HG03575 (cell line): ENCODE data around the gene TSEN2.
"Not testable (repeated sequence)": the region's sequence is repeated elsewhere in the genome, so short reads cannot be mapped to it uniquely, and the experiment has no call there.

Source experiments
- ATAC-seq: cut with Tn5 transposase; IDR thresholded peaks from one replicate; pipeline ENCODE4 v1.9.1; 2021; ENCODE audit not compliant: unreplicated experiment, insufficient number of reproducible peaks, low FRiP score; ENCODE audit errors: extremely low read depth

Gene TSEN2

DNA sequence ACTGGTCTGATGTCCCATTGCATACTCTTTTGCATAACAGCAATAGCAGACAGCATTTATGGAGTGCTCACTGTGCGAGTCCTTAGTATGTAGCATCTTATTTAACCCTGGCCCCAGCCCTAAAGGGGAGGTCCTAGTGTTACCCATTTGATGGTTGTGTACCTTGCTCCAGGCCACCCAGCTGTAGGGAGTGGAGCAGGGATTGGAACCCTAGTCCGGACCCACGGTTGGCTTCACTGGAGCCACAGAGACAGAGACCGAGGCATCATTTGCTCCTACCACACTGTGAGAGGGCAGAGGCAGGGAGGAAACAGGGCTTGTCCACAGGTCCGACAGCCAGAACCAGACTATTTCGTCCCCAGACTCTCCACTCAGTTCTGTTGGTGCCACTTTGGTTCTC lies 16.0 kb upstream of the TSEN2 start:
- no peak for ATAC-seq

GRCh38 chr3:12468757-12469156 lies 15.5 kb upstream of the TSEN2 start:
- no peak for ATAC-seq

- ATAC-seq = not testable (repeated sequence)
Observed at GRCh38 chr3:12469222-12469621, 15.1 kb upstream of the TSEN2 start.

DNA sequence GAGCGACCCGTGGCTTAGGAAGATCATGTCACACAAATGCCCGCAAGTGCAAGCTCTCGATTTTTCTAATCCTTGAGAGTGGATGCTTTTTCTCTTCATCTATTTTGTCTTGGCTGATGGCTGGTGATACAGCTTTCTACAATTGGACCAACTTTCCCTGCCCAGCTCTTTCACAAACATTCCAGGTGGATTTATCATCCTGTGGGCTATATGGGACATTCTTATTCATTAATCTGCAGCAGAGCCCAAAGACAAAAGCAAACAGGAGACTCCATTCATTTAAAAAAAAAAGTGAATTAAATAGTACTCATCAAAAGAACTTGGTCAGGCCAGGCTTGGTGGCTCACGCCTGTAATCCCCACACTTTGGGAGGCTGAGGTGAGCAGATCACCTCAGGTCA lies 14.2 kb upstream of the TSEN2 start:
- no peak for ATAC-seq

- ATAC-seq = no peak
Observed at GRCh38 chr3:12470680-12471079, 13.6 kb upstream of the TSEN2 start.

DNA sequence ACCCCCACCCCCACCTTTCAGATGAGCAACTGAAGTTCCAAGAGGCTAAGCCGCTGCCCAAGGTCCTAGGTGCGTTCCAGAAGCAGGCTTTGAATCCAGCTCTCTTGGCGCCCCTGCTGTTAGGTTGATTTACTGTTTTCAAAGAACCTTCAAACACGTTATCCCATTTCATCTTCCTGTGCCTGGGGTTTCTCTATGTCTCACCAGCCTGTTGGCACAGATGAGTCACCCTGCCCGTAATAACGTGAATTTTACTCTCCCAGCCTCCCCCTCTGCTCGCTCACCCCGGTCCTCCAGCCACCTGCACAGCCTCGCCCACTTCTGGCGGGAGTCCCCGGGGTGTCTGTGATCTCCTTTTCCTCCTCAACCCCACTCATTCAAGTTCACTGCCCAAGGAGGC lies 13.0 kb upstream of the TSEN2 start:
- no peak for ATAC-seq

- no peak for ATAC-seq
Observed at GRCh38 chr3:12472000-12472610, 12.2 kb upstream of the TSEN2 start.

GRCh38 chr3:12472796-12473195 lies 11.5 kb upstream of the TSEN2 start:
- ATAC-seq = no peak

GRCh38 chr3:12473511-12473910 lies 10.8 kb upstream of the TSEN2 start:
- no peak for ATAC-seq

- no peak for ATAC-seq
Observed at GRCh38 chr3:12476238-12476897, 7.9 kb upstream of the TSEN2 start.

DNA sequence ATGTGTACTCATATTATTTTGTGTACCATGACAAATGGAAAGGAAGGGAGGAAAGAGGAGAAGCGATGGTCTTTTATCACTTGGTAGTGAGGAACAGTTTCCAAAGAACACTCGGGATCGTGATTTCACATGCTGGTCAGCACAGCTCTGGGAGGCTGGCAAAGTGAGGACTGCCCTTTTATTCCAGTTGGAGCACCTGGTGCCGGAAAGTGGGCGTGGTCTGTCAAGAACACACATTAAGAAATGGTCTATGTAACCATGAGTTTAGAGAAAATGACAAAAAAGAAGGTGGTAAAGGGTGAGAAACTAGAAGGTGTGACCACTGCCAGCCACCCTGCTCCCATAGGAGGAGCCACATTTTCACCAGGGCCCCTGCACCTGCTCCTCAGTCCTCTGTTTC lies 7.0 kb upstream of the TSEN2 start:
- no peak for ATAC-seq

GRCh38 chr3:12478326-12478725 lies 6.0 kb upstream of the TSEN2 start:
- ATAC-seq = no peak

DNA sequence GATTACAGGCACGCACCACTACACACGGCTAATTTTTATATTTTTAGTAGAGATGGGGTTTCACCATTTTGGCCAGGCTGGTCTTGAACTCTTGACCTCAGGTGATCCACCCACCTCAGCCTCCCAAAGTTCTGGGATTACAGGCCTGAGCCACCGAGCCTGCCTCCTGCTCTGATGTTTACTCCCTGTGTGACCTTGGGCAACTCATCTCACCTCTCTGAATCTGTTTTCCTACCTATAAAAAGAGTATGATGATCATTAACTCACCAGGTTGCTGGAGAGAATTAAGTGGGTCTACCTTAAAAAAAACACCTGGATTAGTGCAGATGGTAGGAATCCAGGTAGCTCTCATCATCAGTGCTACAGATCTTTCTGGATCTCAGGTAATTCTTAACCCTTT lies 5.1 kb upstream of the TSEN2 start:
- ATAC-seq = not testable (repeated sequence)

GRCh38 chr3:12479919-12480427 lies 4.3 kb upstream of the TSEN2 start:
- no peak for ATAC-seq

DNA sequence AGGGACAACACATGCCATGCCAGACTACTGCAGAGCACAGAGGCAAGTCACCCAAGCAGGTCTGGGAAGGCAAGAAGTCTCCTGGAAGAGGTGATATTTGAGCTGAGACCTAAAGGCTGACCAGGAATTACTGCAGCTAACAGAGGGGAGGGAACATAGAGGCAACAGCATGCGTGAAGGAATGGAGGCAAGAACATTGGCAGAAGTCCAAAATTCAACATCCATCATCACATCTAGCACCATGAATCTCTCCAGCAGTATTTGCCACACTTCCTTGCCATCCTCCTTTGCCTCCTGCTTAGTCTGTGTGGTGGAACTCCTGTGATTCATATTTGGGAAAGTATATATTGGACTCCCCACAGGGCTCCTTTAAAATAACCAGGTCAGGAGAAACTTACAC lies 870 bp upstream of the TSEN2 start:
- no peak for ATAC-seq

- ATAC-seq = no peak
Observed at GRCh38 chr3:12483872-12484197, 445 bp upstream of the TSEN2 start.

- ATAC-seq = no peak
Observed at GRCh38 chr3:12484983-12485327, 675 bp downstream of the TSEN2 start.

DNA sequence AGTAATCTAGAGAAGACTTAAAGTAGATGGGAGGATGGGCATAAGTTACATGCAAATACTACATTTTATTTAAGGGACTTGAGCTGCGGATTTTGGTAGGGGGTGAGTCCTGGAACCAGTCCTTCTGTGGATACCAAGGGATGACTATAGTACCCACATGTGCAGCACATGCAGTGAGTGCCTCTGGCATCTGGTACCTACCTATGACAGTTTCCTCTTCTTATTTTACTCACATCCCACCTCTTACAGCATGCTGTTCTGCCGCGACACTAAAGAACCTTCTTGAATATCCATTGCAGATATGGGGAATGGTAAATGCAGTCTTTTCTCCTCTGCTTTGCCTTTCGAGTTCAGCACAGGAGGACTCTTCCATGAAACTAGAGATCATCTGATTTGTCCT lies 1.7 kb downstream of the TSEN2 start:
- no peak for ATAC-seq

DNA sequence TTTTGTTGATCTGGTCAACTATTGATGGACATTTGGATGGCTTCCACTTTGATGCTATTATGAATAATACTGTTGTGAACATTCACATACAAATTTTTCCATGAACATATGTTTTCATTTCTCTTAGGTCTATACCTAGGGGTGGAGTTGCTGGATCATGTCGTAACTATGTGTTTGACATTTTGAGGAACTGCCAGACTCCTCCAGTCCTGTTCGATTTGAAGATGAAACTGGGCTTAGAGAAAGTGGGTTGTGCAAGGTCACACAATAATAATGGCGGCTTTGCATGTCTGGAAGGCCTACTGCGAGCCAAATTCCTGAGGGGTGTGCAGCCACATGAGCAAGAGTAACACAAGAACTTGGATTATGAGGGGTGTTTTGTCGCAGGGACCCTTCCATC lies 2.6 kb downstream of the TSEN2 start:
- no peak for ATAC-seq

DNA sequence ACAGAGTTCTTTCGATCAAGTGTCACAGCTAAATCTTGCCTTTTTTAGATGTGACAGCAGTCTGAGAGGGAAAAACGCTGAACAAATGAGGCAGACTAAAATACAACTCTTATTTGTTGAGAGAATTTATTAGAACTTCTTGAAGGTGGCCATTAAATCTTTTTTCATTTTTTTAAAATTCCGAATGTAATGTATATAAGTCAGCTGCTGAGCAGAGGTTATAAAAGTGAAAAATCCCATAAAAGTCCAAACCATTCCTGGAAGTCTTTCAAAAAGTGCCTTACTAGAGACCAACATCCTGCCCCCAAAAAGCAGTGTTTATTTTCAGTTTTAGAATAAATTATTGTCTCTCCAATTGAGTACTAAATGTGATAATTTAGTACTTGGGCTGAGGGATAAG lies 3.1 kb downstream of the TSEN2 start:
- no peak for ATAC-seq

- no peak for ATAC-seq
Observed at GRCh38 chr3:12487786-12488185, 3.5 kb downstream of the TSEN2 start.
